Right lobe of liver (tissue), 4 donors: ENCODE results near the gene RAB10.

Experiments used
- CTCF ChIP-seq, 4 donors: fragments of 200-600 bp in 3 of 4; fragments of 450-650 bp in 1 of 4; IDR thresholded peaks; one replicate each; pipeline versions ENCODE4 v1.5.1 to v1.8.0; 2016 to 2022; ENCODE audit warnings: antibody characterized with exemption in 4 of 4, mild to moderate bottlenecking in 2 of 4
- POLR2A ChIP-seq: fragments of 450-650 bp; IDR thresholded peaks from one replicate; pipeline ENCODE4 v1.6.1; 2017; ENCODE audit warnings: antibody characterized with exemption, mild to moderate bottlenecking
- donor health status: DM: no; HTN: no; CAD: no.
- donor health status: DM: no; HTN: no; CAD: no.
- donor health status: DM: no; HTN: yes; CAD: no.

GRCh38 chr2:26054598-26055348 lies 20.9 kb downstream of the RAB10 start:
- TF ChIP-seq CTCF (IDR thresholded peaks at IDR 0.05) (no peak), POLR2A (no peak)
